NT2/D1 (cell line): ENCODE results near the gene STXBP6.

Experiments used
- SUZ12 ChIP-seq: IDR thresholded peaks from 2 replicates; pipeline ENCODE4 v1.6.1; 2011; ENCODE audit not compliant: insufficient read length, insufficient read depth; ENCODE audit errors: extremely low read depth
- ZNF274 ChIP-seq: IDR thresholded peaks from 2 replicates; pipeline ENCODE4 v1.6.1; 2011; ENCODE audit warnings: mild to moderate bottlenecking, low read depth, low read length

DNA sequence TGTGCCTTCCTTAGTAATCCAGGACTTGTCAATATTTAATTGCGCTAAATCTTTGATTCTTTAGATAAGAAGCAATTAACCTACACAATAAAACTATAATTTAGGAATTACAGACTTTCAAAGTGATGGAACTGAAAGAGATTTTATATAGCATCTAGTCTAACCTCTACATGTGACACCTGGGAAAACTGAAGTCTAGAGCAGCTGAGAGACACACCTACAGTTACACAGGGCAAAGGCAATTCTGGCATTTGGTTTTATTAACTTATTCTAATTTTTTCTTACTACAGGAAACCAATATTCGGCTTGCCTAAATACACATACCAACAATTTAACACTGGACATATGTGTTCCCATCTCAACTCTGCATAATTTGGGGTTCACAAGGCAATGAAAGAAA is 196.5 kb downstream of the STXBP6 start:
- TF ChIP-seq ZNF274 (no peak), SUZ12 (no peak)
